GM18511 (cell line): ENCODE results near the gene DTWD1.
"Not testable (repeated sequence)": the region's sequence is repeated elsewhere in the genome, so short reads cannot be mapped to it uniquely, and the experiment has no call there.

Experiments
- ATAC-seq: cut with Tn5 transposase; IDR thresholded peaks from one replicate; pipeline ENCODE4 v1.9.1; 2021; ENCODE audit warnings: mild to moderate bottlenecking, moderate library complexity; ENCODE audit not compliant: unreplicated experiment

DTWD1 gene

GRCh38 chr15:49645277-49645676 is 24.4 kb downstream of the DTWD1 start:
- no peak for ATAC-seq

GRCh38 chr15:49645941-49646340 is 25.1 kb downstream of the DTWD1 start:
- no peak for ATAC-seq

- no peak for ATAC-seq
These were observed 26.0 kb downstream of the DTWD1 start for GRCh38 chr15:49646891-49647290.

GRCh38 chr15:49649987-49650386 is 29.1 kb downstream of the DTWD1 start:
- no peak for ATAC-seq

- ATAC-seq: no peak
These were observed 29.8 kb downstream of the DTWD1 start for GRCh38 chr15:49650676-49651075.

DNA sequence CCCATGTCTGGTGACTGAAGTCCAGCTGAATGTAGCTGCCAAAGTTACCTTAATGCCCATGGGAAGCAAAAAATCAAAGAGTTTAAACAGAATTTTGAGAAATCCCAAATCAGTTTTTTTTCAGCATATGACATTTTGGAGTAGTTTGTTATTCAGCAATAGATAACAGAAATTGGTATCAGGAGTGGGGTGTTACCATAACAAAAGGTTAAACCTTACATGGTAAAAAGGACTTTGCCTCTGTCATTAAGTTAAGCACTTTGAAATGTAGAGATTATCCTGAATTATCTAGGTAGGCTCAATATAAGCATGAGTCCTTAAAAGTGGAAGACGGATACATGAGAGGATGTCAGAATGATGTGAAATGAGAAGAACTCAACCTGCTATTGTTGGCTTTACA is 32.1 kb downstream of the DTWD1 start:
- no peak for ATAC-seq

DNA sequence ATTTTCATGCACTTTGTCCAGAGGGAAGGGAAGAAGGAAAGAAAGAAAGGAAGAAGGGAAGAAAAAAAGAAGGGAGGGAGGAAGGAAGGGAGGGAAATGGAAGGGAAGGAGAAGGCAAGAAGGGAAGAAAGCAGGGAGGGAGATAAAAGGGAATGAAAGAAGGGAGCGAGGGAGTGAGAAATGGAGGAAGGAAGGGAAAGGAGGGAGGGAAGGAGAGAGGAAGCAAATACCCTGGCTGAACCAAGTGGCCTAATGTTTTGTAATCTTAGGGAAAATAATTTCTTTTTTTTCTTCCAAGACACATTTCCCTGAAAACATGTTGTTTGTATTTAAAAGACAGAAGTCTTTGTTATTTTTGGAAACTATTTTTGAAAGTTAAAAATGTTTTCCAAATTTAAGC is 35.9 kb downstream of the DTWD1 start:
- ATAC-seq: no peak

DNA sequence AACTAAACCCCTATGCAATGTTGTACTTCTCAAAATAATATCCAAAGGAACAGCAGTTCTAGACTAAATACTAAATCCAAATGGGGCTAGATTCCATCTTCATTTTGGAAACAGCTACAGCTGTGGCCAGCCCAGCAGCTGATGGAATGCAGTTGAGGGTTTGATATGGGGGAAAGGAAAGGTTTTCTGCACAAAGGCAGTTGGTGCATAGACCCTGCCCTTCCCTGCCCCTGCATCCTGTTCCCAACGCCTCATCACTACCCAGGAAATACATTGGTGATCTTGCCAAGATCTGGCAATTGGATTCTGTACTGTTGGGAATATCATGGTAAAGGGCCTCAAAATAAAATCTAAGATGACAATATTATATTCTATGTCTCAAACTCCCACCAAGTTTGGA is 43.9 kb downstream of the DTWD1 start:
- no peak for ATAC-seq

- not testable (repeated sequence) for ATAC-seq
These were observed 45.6 kb downstream of the DTWD1 start for GRCh38 chr15:49666486-49666885.

GRCh38 chr15:49669288-49669687 is 48.4 kb downstream of the DTWD1 start:
- ATAC-seq: no peak

- ATAC-seq: no peak
These were observed 53.0 kb downstream of the DTWD1 start for GRCh38 chr15:49673861-49674260.

DNA sequence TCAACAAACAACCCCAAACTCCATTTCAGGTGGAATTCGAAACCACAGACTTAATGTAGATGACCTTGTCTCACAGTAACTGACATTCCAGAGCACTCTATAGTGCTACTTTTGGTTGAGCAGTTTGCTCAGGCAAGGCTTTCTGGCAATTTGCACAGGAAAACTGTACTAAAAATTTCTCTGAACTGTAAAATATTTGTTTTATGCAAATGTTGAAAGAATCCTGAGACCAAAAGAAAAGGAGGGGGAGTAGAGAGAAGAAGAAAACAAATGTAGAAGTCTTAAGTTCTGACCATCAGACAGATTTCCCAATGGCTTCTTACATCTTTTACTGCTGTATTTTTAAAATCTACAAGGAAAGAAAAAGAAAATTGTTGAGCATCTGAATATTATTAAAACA is 53.5 kb downstream of the DTWD1 start:
- ATAC-seq: no peak

- ATAC-seq: no peak
These were observed 54.2 kb downstream of the DTWD1 start for GRCh38 chr15:49675041-49675440.

GRCh38 chr15:49678655-49679054 is 57.8 kb downstream of the DTWD1 start:
- no peak for ATAC-seq

- no peak for ATAC-seq
These were observed 65.8 kb downstream of the DTWD1 start for GRCh38 chr15:49686599-49686998.

- no peak for ATAC-seq
These were observed 67.4 kb downstream of the DTWD1 start for GRCh38 chr15:49688135-49688790.

GRCh38 chr15:49692514-49693090 is 71.8 kb downstream of the DTWD1 start:
- ATAC-seq: no peak

- no peak for ATAC-seq
These were observed 72.7 kb downstream of the DTWD1 start for GRCh38 chr15:49693498-49693897.

- ATAC-seq: no peak
These were observed 75.6 kb downstream of the DTWD1 start for GRCh38 chr15:49696433-49696832.

GRCh38 chr15:49697121-49697520 is 76.3 kb downstream of the DTWD1 start:
- ATAC-seq: no peak

GRCh38 chr15:49702982-49703381 is 82.1 kb downstream of the DTWD1 start:
- ATAC-seq: not testable (repeated sequence)
